Stomach smooth muscle (tissue), 2 donors: Measurements from ENCODE around the gene LMX1A.

Source experiments
- H3K27ac ChIP-seq: one replicate; pipeline ENCODE4 v1.7.0; 2013; ENCODE audit warnings: mild to moderate bottlenecking, low read length, inconsistent platforms
- H3K27me3 ChIP-seq, 2 donors: one replicate each; pipeline ENCODE4 v1.7.0; 2013; ENCODE audit warnings: low read length in 2 of 2; ENCODE audit not compliant: insufficient read depth in 2 of 2, control insufficient read depth in 1 of 2
- H3K36me3 ChIP-seq, 2 donors: one replicate each; pipeline ENCODE4 v1.7.0; 2013; ENCODE audit warnings: low read length in 2 of 2; ENCODE audit not compliant: control insufficient read depth in 2 of 2, insufficient read depth in 2 of 2
- H3K4me1 ChIP-seq: one replicate; pipeline ENCODE4 v1.7.0; 2013; ENCODE audit warnings: low read length; ENCODE audit not compliant: control insufficient read depth, insufficient read depth
- H3K4me3 ChIP-seq, 2 donors: one replicate each; pipeline ENCODE4 v1.7.0; 2013; ENCODE audit warnings: low read length in 2 of 2
- H3K9ac ChIP-seq, 2 donors: one replicate each; pipeline ENCODE4 v1.7.0; 2013; ENCODE audit warnings: low read length in 2 of 2, mild to moderate bottlenecking in 1 of 2
- H3K9me3 ChIP-seq, 2 donors: one replicate each; pipeline ENCODE4 v1.7.0; 2013; ENCODE audit warnings: low read length in 2 of 2; ENCODE audit not compliant: control insufficient read depth in 2 of 2
- donor health status: healthy.
- donor health status: Pancreatic carcinoma.

LMX1A gene

DNA sequence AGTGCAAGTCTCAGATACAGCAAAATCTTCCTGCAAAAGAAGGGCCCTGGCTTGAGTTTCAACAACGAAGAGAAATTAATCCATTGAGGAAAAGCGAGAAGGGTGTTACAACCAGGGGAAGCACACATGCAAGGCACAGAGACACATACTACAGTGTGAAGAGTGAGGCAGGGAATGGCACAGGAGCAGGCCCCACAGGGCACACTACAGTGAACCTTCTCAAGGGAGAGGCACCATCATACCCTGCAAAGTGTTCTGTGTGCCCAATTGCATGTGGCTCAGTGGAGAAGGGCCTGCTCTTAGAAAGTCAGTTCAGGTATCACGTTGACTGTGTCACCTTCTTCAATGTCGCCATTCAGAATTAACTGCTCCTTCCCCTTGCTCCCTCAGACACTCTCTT, 60.3 kb downstream of the LMX1A start:
- Histone ChIP-seq H3K9me3 (no peaks in the 10 kb centered on the region), H3K27me3 (no peaks in the 10 kb centered on the region), H3K4me3 (no peak overlapping the region), H3K4me1 (no peaks in the 10 kb centered on the region), H3K36me3 (no peaks in the 10 kb centered on the region), H3K27ac (no peak overlapping the region), H3K9ac (no peak overlapping the region)

DNA sequence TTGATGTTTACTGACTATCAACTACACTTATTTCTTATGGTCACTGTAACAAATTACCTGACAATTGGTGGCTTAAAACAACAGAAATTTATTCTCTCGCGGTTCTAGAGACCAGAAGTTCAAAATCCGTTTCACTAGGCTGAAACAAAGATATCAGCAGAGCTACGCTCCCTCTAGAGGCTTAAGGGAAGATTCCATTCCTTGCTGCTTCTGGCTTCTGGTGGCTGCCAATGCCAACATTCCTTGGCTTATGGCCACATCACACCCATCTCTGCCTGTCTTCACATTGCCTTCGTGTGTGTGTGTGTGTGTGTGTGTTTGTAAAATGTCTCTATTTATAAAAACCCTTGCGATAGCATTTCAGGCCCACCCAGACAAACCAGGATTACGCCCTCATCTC, 66.4 kb downstream of the LMX1A start:
- H3K9me3 ChIP-seq = no peaks in the 10 kb centered on the region
- peaks cover 2 to 4% of the 10 kb centered on the region in 2 donors for H3K27me3 ChIP-seq
- H3K4me3 ChIP-seq = no peak overlapping the region
- no peak overlapping the region for H3K9ac ChIP-seq
- no peak overlapping the region for H3K27ac ChIP-seq
- H3K4me1 ChIP-seq = no peaks in the 10 kb centered on the region
- H3K36me3 ChIP-seq = no peaks in the 10 kb centered on the region

DNA sequence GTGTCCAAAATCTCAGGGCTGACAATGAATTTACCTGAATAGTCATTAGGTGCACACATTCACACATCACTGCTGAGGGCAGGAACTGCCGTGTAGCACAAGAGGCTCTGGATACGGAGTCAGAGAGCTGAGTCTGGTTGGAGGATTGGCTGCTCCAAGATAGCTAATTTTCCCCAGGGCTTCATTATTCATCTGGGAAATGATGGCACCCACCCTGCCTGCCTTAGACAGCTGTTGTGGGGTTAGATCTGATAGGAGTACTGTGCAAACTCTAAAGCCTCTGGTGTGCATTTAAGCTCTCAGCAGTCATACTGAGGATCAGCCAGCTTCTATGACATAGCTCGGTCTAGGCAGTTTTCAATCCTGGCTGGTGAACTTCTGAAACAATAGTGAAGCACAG, 67.0 kb downstream of the LMX1A start:
- Histone ChIP-seq H3K4me1 (no peaks in the 10 kb centered on the region), H3K27me3 (peaks cover 2 to 4% of the 10 kb centered on the region in 2 donors), H3K9ac (no peak overlapping the region)

DNA sequence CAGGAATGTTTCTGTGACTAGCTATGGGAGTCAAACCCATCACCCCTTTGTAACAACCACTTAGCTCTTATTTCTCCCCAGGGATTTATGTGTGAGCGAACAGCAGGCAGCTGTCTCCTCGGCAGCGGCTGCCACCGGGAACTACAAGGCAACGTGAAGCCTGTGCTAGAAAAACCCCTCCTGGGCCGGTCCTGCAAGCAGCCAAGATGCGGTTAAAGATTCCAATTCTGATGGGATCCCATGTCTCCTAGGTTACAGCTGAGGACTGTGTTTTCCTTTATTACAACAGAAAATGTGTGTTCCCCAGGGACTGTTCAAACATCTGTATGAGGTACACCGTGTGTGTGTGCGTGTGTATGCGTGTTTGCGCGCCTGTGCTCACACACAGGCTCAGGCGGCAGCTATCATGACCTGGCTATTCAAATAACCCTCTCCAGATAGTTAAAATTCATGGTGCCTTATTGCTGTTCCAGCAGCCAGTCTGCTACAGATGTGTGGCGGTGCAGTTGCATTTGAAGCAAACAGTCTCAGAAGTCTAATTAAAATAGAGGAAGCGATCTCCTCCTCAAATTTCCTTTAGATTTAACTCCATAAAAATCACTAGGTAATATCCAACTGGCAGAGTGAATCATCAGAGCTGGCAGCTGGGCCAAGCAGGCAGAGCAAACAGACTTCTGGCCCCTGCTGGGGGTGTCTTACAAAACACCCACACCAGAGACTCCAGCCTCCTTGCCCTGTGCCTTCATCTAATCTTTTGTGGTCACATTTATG, 68.0 kb downstream of the LMX1A start:
- no peak overlapping the region for H3K9ac ChIP-seq
- no peaks in the 10 kb centered on the region for H3K4me1 ChIP-seq
- peaks cover 2 to 4% of the 10 kb centered on the region in 2 donors for H3K27me3 ChIP-seq
- no peaks in the 10 kb centered on the region for H3K36me3 ChIP-seq
- H3K27ac ChIP-seq = no peak overlapping the region
- no peaks in the 10 kb centered on the region for H3K9me3 ChIP-seq
- H3K4me3 ChIP-seq = no peak overlapping the region

More for the DNA sequence above, 67.0 kb downstream of the LMX1A start:
- Histone ChIP-seq H3K36me3 (no peaks in the 10 kb centered on the region), H3K9me3 (no peaks in the 10 kb centered on the region), H3K27ac (no peak overlapping the region), H3K4me3 (no peak overlapping the region)

DNA sequence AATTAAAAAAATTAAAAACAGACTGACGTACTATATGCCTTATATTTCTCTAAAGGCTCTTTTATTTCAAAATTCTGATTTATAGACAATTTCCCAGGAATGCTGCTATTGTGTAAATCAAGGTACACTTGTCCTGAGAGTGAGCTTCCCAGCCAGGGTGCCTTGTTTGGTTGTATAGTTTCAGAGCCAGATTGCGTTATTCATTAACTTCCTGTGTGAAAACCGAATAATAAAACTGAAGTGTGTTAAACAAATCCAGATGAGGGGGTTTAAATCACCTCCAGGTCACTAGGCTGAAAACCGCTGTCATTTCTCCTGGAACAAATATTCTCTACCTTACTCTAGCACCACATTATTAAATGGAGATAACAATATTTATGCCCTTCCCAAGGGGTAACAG, 68.7 kb downstream of the LMX1A start:
- H3K27ac ChIP-seq = no peak overlapping the region
- no peaks in the 10 kb centered on the region for H3K4me1 ChIP-seq
- H3K27me3 ChIP-seq = peaks cover 2 to 4% of the 10 kb centered on the region in 2 donors
- H3K9ac ChIP-seq = no peak overlapping the region
- H3K36me3 ChIP-seq = no peaks in the 10 kb centered on the region
- no peaks in the 10 kb centered on the region for H3K9me3 ChIP-seq
- H3K4me3 ChIP-seq = no peak overlapping the region

DNA sequence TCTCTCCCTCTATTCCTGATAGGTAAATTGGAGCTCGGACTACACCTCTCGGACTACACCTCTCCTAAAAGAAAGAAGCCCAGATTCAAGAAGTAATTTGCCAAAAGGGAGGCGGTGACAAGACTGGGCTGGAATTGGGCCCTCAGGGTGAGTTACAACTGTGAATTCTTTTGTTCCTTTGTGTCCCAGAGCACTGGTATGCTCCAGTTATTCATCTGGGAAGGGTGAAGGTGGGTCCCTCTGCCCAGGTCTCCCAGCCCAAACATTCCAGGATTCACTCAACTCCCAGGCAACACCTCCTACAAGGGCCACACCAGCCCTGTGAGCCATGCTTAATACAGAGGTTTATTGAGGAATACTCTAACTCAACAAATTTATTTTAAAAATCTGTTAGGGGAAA, 69.2 kb downstream of the LMX1A start:
- peaks cover 2 to 7% of the 10 kb centered on the region in 2 donors for H3K27me3 ChIP-seq
- no peaks in the 10 kb centered on the region for H3K4me1 ChIP-seq
- H3K4me3 ChIP-seq = no peak overlapping the region
- H3K27ac ChIP-seq = no peak overlapping the region
- H3K9ac ChIP-seq = no peak overlapping the region
- H3K9me3 ChIP-seq = no peaks in the 10 kb centered on the region
- H3K36me3 ChIP-seq = no peaks in the 10 kb centered on the region

DNA sequence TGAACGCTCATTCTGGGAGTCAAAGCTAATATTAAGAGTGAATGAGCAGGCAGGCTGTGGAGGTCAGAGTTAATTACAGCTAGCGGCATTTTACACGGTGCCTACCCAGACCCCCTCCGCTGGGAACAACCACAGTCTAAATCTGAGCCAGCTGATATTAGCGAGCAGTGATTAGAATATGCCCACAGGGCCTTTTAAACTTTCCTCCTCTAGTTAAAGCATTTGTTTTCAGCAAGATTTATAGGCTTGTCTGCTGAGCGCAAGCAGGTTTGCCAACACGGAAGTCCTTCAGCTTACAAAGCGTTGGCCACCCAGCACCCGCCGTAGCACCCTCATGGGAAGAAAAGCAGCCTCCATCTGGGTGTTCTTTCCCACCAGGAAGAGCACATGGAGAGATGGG, 72.1 kb downstream of the LMX1A start:
- no peaks in the 10 kb centered on the region for H3K9me3 ChIP-seq
- H3K27ac ChIP-seq = no peak overlapping the region
- H3K36me3 ChIP-seq = no peaks in the 10 kb centered on the region
- peaks cover 2 to 9% of the 10 kb centered on the region in 2 donors for H3K27me3 ChIP-seq
- no peak overlapping the region for H3K4me3 ChIP-seq
- H3K9ac ChIP-seq = no peak overlapping the region
- no peaks in the 10 kb centered on the region for H3K4me1 ChIP-seq

DNA sequence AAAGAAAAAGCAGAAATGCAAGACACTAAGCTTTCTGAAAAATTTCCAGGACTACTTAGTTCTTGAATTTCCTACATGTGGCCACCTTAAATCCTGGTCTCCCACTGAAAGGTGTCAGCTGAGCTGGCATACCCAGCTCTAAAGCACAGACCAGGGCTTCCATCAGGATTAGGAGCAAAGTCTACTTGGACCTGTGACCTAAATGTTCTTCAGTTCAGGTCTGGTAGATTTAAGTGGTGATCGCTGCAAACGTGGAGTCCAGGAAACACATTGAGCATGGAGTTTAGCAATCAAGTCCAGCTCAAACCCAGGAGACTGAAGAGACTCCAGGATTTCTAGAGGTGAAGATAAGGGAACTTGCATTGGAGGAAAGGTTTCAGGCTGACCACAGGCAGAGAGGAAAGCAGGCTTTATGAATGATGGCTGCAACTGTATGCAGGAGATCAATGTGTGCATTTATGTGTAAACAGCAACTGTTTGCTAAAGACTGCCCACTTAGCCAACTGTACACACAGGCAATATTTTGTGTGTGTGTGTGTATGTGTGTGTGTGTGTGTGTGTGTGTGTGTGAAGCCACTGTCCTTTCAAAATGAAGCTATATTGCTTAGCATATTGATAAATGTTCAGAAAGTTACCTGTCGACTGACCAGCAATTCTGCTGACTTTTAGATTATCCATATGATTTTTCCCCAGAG, 75.2 kb downstream of the LMX1A start:
- peaks cover 2 to 10% of the 10 kb centered on the region in 2 donors for H3K27me3 ChIP-seq
- no peak overlapping the region for H3K4me3 ChIP-seq
- H3K27ac ChIP-seq = no peak overlapping the region
- no peaks in the 10 kb centered on the region for H3K36me3 ChIP-seq
- no peaks in the 10 kb centered on the region for H3K9me3 ChIP-seq
- no peaks in the 10 kb centered on the region for H3K4me1 ChIP-seq
- no peak overlapping the region for H3K9ac ChIP-seq

DNA sequence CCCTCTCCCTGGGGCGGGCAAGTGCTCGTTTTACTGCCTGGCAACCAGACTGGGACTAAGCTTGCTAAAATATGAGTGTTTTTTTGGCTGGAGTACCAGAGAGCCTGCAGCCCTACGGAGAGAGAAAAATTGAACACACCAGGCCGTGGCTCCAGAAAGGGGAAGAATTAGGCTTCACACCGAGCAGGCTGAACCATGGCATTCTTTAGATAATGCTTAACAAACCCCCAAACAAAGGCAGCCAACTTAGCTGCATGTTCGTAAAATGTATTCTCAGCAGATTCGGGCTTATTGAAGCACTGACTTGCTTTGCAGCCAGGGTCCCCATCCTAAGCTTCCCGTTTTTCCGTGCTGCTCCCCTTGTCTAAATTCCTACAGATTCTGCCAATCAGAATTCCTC, 76.6 kb downstream of the LMX1A start:
- no peak overlapping the region for H3K9ac ChIP-seq
- peaks cover 0 to 6% of the 10 kb centered on the region in 2 donors for H3K27me3 ChIP-seq
- no peak overlapping the region for H3K4me3 ChIP-seq
- no peak overlapping the region for H3K27ac ChIP-seq
- no peaks in the 10 kb centered on the region for H3K9me3 ChIP-seq
- no peaks in the 10 kb centered on the region for H3K4me1 ChIP-seq
- no peaks in the 10 kb centered on the region for H3K36me3 ChIP-seq

DNA sequence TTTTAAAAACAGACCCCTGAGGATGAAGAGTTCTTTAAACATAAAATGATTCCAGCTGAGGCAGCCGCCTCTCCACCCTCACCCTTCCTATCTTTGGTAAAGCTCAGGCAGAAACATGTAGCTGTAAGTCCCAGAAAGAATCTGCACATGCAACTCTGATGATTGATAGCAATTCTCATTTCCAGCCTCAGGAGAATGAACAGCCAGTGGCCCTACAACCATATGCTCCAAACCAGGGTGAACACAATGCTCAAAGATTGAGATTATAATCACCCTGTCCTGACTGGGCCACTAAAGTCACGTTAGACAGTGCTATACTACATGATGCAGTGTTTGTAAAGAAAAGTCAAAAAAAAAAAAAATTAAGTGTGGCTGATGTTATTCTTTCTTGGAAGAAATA, 80.2 kb downstream of the LMX1A start:
- Histone ChIP-seq H3K27me3 (peaks cover 0 to 11% of the 10 kb centered on the region in 2 donors), H3K9me3 (no peaks in the 10 kb centered on the region), H3K27ac (no peak overlapping the region), H3K4me1 (no peaks in the 10 kb centered on the region), H3K9ac (no peak overlapping the region), H3K4me3 (no peak overlapping the region), H3K36me3 (no peaks in the 10 kb centered on the region)
